Measurements from ENCODE around the gene ADGRE1.

The ADGRE1 gene

GRCh38 chr19:6894313-6894712 is 6.9 kb downstream of the ADGRE1 start:
- TF ChIP-seq CTCF (IDR thresholded peaks at IDR 0.05) (no peak), ZFX (IDR thresholded peaks at IDR 0.05; ENCODE audit: borderline replicate concordance) (no peak)
- H3K27ac ChIP-seq, result no peak overlapping the region

GRCh38 chr19:6903446-6903845 is 16.1 kb downstream of the ADGRE1 start:
- H3K27ac ChIP-seq, result no peak overlapping the region
- TF ChIP-seq ZFX (IDR thresholded peaks at IDR 0.05; ENCODE audit: borderline replicate concordance), result no peak
- no peak for TF ChIP-seq CTCF (IDR thresholded peaks at IDR 0.05)

- H3K27ac ChIP-seq, result no peak overlapping the region
- TF ChIP-seq ZFX (IDR thresholded peaks at IDR 0.05; ENCODE audit: borderline replicate concordance) (no peak), CTCF (IDR thresholded peaks at IDR 0.05) (no peak)
Observed at GRCh38 chr19:6906559-6907060, 19.2 kb downstream of the ADGRE1 start.

- no peak for TF ChIP-seq ZFX (IDR thresholded peaks at IDR 0.05; ENCODE audit: borderline replicate concordance)
- TF ChIP-seq CTCF (IDR thresholded peaks at IDR 0.05), result no peak
- H3K27ac ChIP-seq, result no peak overlapping the region
Observed at GRCh38 chr19:6911523-6911922, 24.1 kb downstream of the ADGRE1 start.

GRCh38 chr19:6914321-6914720 is 26.9 kb downstream of the ADGRE1 start:
- H3K27ac ChIP-seq, result no peak overlapping the region
- TF ChIP-seq ZFX (IDR thresholded peaks at IDR 0.05; ENCODE audit: borderline replicate concordance) (no peak), CTCF (IDR thresholded peaks at IDR 0.05) (no peak)

GRCh38 chr19:6916952-6917351 is 29.6 kb downstream of the ADGRE1 start:
- TF ChIP-seq ZFX (IDR thresholded peaks at IDR 0.05; ENCODE audit: borderline replicate concordance) (no peak), CTCF (IDR thresholded peaks at IDR 0.05) (no peak)
- H3K27ac ChIP-seq, result no peak overlapping the region

- no peak for TF ChIP-seq ZFX (IDR thresholded peaks at IDR 0.05; ENCODE audit: borderline replicate concordance)
- no peak for TF ChIP-seq CTCF (IDR thresholded peaks at IDR 0.05)
- H3K27ac ChIP-seq, result no peak overlapping the region
Observed at GRCh38 chr19:6925386-6925785, 38.0 kb downstream of the ADGRE1 start.
